Kidney capillary endothelial cell (primary cell): ENCODE data around the gene SCLY.

Experiments used
- DNase-seq: peaks from one replicate; pipeline ENCODE4 v3.0.0-alpha.2; 2018; ENCODE audit warnings: low spot score

SCLY gene

GRCh38 chr2:238097988-238098871, 37.4 kb downstream of the SCLY start:
- DNase-seq = peak; percentile 69

- no peak for DNase-seq
These were observed 38.3 kb downstream of the SCLY start for GRCh38 chr2:238098901-238099713.

GRCh38 chr2:238099714-238100048, 38.9 kb downstream of the SCLY start:
- no peak for DNase-seq

GRCh38 chr2:238100049-238100820, 39.4 kb downstream of the SCLY start, which contains the start of gene ESPNL:
Gene ESPNL (plus strand): TSS chr2:238100340. CDS start chr2:238100420, 80 bp downstream.
- DNase-seq = no peak

GRCh38 chr2:238100821-238101771, 40.3 kb downstream of the SCLY start:
- DNase-seq = no peak

GRCh38 chr2:238101891-238102841, 41.4 kb downstream of the SCLY start:
- DNase-seq = no peak

GRCh38 chr2:238102865-238103264, 42.1 kb downstream of the SCLY start:
- no peak for DNase-seq

- no peak for DNase-seq
These were observed 42.8 kb downstream of the SCLY start for GRCh38 chr2:238103465-238104225.

- no peak for DNase-seq
These were observed 43.5 kb downstream of the SCLY start for GRCh38 chr2:238104226-238104690.

GRCh38 chr2:238104691-238105371, 44.0 kb downstream of the SCLY start:
- DNase-seq = no peak

GRCh38 chr2:238105506-238106338, 44.9 kb downstream of the SCLY start:
- no peak for DNase-seq

- no peak for DNase-seq
These were observed 45.5 kb downstream of the SCLY start for GRCh38 chr2:238106339-238106697.

- DNase-seq = no peak
These were observed 46.1 kb downstream of the SCLY start for GRCh38 chr2:238106698-238107524.

GRCh38 chr2:238107525-238108422, 47.0 kb downstream of the SCLY start:
- DNase-seq = no peak

- DNase-seq = no peak
These were observed 47.8 kb downstream of the SCLY start for GRCh38 chr2:238108423-238109183.
